SK-N-SH (cell line): Measurements from ENCODE around the gene ELAVL2. TPM values are rescaled to one million over a fixed set of nuclear protein-coding genes. Genes with fewer than 3 reads are reported as not detected.

Source experiments
- CTCF ChIA-PET: fragments of 300-600, 350-600 bp; formaldehyde crosslinking; extraction: SDS; loops from one replicate; lab custom pipeline; 2021; lab: Yijun Ruan, JAX
- POLR2A ChIA-PET: fragments of 350-600 bp; sonication (Branson Sonifier 250); formaldehyde crosslinking; extraction: SDS; loops from one replicate; lab custom pipeline; 2020; ENCODE audit warnings: antibody characterized with exemption, inconsistent platforms; lab: Yijun Ruan, JAX
- DNase-seq: peaks from one replicate; pipeline ENCODE4 v3.0.0; 2012
- H2AFZ ChIP-seq: fragments of 200-600 bp; sonication (generic); 2 replicates; pipeline ENCODE4 v1.8.1; 2016; ENCODE audit warnings: antibody characterized with exemption, mild to moderate bottlenecking, low read depth
- H3F3A ChIP-seq: fragments of 200-600 bp; sonication (generic); replicated peaks from 2 replicates; pipeline ENCODE3; 2016; ENCODE audit warnings: antibody characterized with exemption, mild to moderate bottlenecking; ENCODE audit not compliant: insufficient read depth
- H3K27ac ChIP-seq, 2 experiments: fragments of 200-500 bp in 1 of 2; fragments of 200-600 bp in 1 of 2; sonication (Bioruptor generic) in 1 of 2; sonication (generic), shearing (Covaris generic) in 1 of 2; 2 replicates each; pipeline versions ENCODE4 v1.5.1 to v1.6.1; 2014 to 2016; ENCODE audit warnings: low read depth in 2 of 2, inconsistent platforms in 1 of 2, low read length in 1 of 2, mild to moderate bottlenecking in 1 of 2, mixed read lengths in 1 of 2
- H3K27me3 ChIP-seq: fragments of 200-600 bp; sonication (generic), shearing (Covaris generic); 2 replicates; pipeline ENCODE4 v1.6.1; 2016; ENCODE audit warnings: mixed run types; ENCODE audit not compliant: insufficient read depth
- H3K36me3 ChIP-seq, 2 experiments: fragments of 200-500 bp in 1 of 2; fragments of 200-600 bp in 1 of 2; sonication (Bioruptor generic) in 1 of 2; sonication (generic) in 1 of 2; replicated peaks in 1 of 2; 2 replicates each; pipeline versions ENCODE3 to v1.5.1; 2014 to 2016; ENCODE audit warnings: low read length in 1 of 2, mild to moderate bottlenecking in 1 of 2; ENCODE audit not compliant: insufficient read depth in 2 of 2, control insufficient read depth in 1 of 2
- H3K4me1 ChIP-seq, 2 experiments: fragments of 200-500 bp in 1 of 2; fragments of 200-600 bp in 1 of 2; sonication (Bioruptor generic) in 1 of 2; sonication (generic), shearing (Covaris generic) in 1 of 2; 2 replicates each; pipeline versions ENCODE4 v1.5.1 to v1.6.1; 2014 to 2016; ENCODE audit warnings: low read depth in 1 of 2, low read length in 1 of 2, mixed run types in 1 of 2; ENCODE audit not compliant: insufficient read depth in 2 of 2, control insufficient read depth in 1 of 2
- H3K4me2 ChIP-seq: fragments of 200-600 bp; sonication (generic), shearing (Covaris generic); 2 replicates; pipeline ENCODE4 v1.6.1; 2017; ENCODE audit warnings: mixed run types
- H3K4me3 ChIP-seq, 2 experiments: fragments of 200-500 bp in 1 of 2; fragments of 200-600 bp in 1 of 2; sonication (Bioruptor generic) in 1 of 2; sonication (generic), shearing (Covaris generic) in 1 of 2; 2 replicates each; pipeline versions ENCODE4 v1.5.1 to v1.8.1; 2014 to 2016; ENCODE audit warnings: low read depth in 2 of 2, inconsistent platforms in 1 of 2, low read length in 1 of 2, mild to moderate bottlenecking in 1 of 2, mixed read lengths in 1 of 2, moderate library complexity in 1 of 2
- H3K79me2 ChIP-seq: fragments of 200-600 bp; sonication (generic); 2 replicates; pipeline ENCODE4 v1.8.1; 2017; ENCODE audit warnings: mild to moderate bottlenecking; ENCODE audit not compliant: insufficient read depth
- H3K9ac ChIP-seq: fragments of 200-600 bp; sonication (generic); 2 replicates; pipeline ENCODE4 v1.6.1; 2017; ENCODE audit warnings: mixed run types
- H3K9me2 ChIP-seq: fragments of 200-600 bp; sonication (generic); 2 replicates; pipeline ENCODE4 v1.6.1; 2017; ENCODE audit warnings: mixed run types
- H3K9me3 ChIP-seq: fragments of 200-600 bp; sonication (generic); 2 replicates; pipeline ENCODE4 v1.6.1; 2017; ENCODE audit warnings: mixed run types, mild to moderate bottlenecking, moderate library complexity
- H4K20me1 ChIP-seq: fragments of 200-600 bp; sonication (generic); 2 replicates; pipeline ENCODE4 v1.6.1; 2017; ENCODE audit warnings: mild to moderate bottlenecking, mixed run types; ENCODE audit not compliant: insufficient read depth
- CTCF ChIP-seq: fragments of 200-600 bp; sonication (generic); IDR thresholded peaks from 2 replicates; pipeline ENCODE4 v1.6.1; 2017; ENCODE audit warnings: antibody characterized with exemption, mild to moderate bottlenecking, moderate library complexity
- JUND ChIP-seq: IDR thresholded peaks from 2 replicates; pipeline ENCODE4 v1.4.0; 2012
- NFIC ChIP-seq: IDR thresholded peaks from 2 replicates; pipeline ENCODE4 v1.4.0; 2012; ENCODE audit warnings: borderline replicate concordance
- REST ChIP-seq: IDR thresholded peaks from 2 replicates; pipeline ENCODE4 v1.6.1; 2012; ENCODE audit warnings: mild to moderate bottlenecking, low read depth, low read length, moderate library complexity
- TCF12 ChIP-seq: IDR thresholded peaks from 2 replicates; pipeline ENCODE4 v1.4.0; 2012
- TEAD4 ChIP-seq: IDR thresholded peaks from 2 replicates; pipeline ENCODE4 v1.4.0; 2012; ENCODE audit warnings: mild to moderate bottlenecking, borderline replicate concordance; ENCODE audit not compliant: insufficient read depth
- USF1 ChIP-seq: IDR thresholded peaks from 2 replicates; pipeline ENCODE4 v1.4.0; 2012; ENCODE audit warnings: low read depth, borderline replicate concordance
- WGBS: methylation state at CpG from one replicate; pipeline ENCODE4 v1.1.6; 2017; ENCODE audit warnings: low lambda C conversion rate; 5-methylcytosine and 5-hydroxymethylcytosine counted together
- polyA plus RNA-seq, 3 experiments: library from polyadenylated mRNA; depleted of rRNA; stranded (reverse); fragments of >200 nt; gene quantifications; 2 replicates each; pipeline ENCODE4 v1.2.3, GENCODE V29; 2012

Gene ELAVL2
- polyA plus RNA-seq, 1 of the 3 experiments (the other 2 are of a cell fraction): 0.15 TPM

- TF ChIP-seq CTCF: no peak
- no peak for TF ChIP-seq NFIC
- TF ChIP-seq REST: peak; percentile 75
- TF ChIP-seq TCF12: peak; percentile 54
- no peak for TF ChIP-seq USF1
Observed at GRCh38 chr9:23826120-23826629, at the start of gene ELAVL2 (continued).

- TF ChIP-seq TCF12 (no peak), REST (no peak), TEAD4 (no peak), JUND (no peak)
- Histone ChIP-seq H3K4me3 (no peak overlapping the region), H2AFZ (no peak overlapping the region), H3F3A (no peaks in the 10 kb centered on the region), H3K9ac (no peak overlapping the region), H3K4me2 (no peak overlapping the region), H3K27me3 (no peaks in the 10 kb centered on the region), H3K79me2 (no peaks in the 10 kb centered on the region), H3K36me3 (no peaks in the 10 kb centered on the region), H3K9me2 (no peaks in the 10 kb centered on the region), H3K27ac (no peak overlapping the region), H3K9me3 (no peaks in the 10 kb centered on the region), H3K4me1 (no peaks in the 10 kb centered on the region), H4K20me1 (no peaks in the 10 kb centered on the region)
- 11% methylated on average over 3 of the region's 3 CpGs for WGBS
- no peak for DNase-seq
- POLR2A ChIA-PET: no interaction called here
- CTCF ChIA-PET: no interaction called here
Observed at GRCh38 chr9:23858234-23858633, 32.2 kb upstream of the ELAVL2 start.
